Kidney epithelial cell (primary cell): Measurements from ENCODE around the gene HOXC10. TPM values are rescaled to one million over a fixed set of nuclear protein-coding genes. Genes with fewer than 3 reads are reported as not detected.

Experiments used
- DNase-seq: peaks from one replicate; pipeline ENCODE4 v3.0.0-alpha.2; 2010; ENCODE audit warnings: low read depth
- H3K27me3 ChIP-seq: 2 replicates; pipeline ENCODE4 v1.6.0; 2011; ENCODE audit warnings: low read length; ENCODE audit not compliant: control insufficient read depth, insufficient read depth
- H3K36me3 ChIP-seq: 2 replicates; pipeline ENCODE4 v1.5.1; 2011; ENCODE audit warnings: low read length; ENCODE audit not compliant: control insufficient read depth, insufficient read depth
- H3K4me3 ChIP-seq: 2 replicates; pipeline ENCODE4 v1.5.1; 2011; ENCODE audit warnings: low read depth, mild to moderate bottlenecking, control low read depth, low read length
- CTCF ChIP-seq: IDR thresholded peaks from 2 replicates; pipeline ENCODE4 v1.5.1; 2011; ENCODE audit warnings: mild to moderate bottlenecking, moderate library complexity, low read length, control low read depth, inconsistent platforms; ENCODE audit not compliant: insufficient read depth, poor library complexity, severe bottlenecking
- total RNA-seq: library from RNA; depleted of rRNA; stranded (reverse); fragments of >200 nt; gene quantifications from 2 replicates; pipeline ENCODE4 v1.2.3, GENCODE V29; 2015

The HOXC10 gene
- total RNA-seq, 1 donor from 2014 or later: 5.9 TPM

- no peak for TF ChIP-seq CTCF
- no peak overlapping the region for H3K4me3 ChIP-seq
- DNase-seq: no peak
- no peaks in the 10 kb centered on the region for H3K36me3 ChIP-seq
- peaks cover 18% of the 10 kb centered on the region for H3K27me3 ChIP-seq
These were observed 30.3 kb downstream of the HOXC10 start for GRCh38 chr12:54015018-54015931.

- H3K27me3 ChIP-seq: peaks cover 17% of the 10 kb centered on the region
- peak overlapping the region; percentile 49 for H3K4me3 ChIP-seq
- TF ChIP-seq CTCF: no peak
- no peak for DNase-seq
- H3K36me3 ChIP-seq: no peaks in the 10 kb centered on the region
These were observed 31.1 kb downstream of the HOXC10 start for GRCh38 chr12:54016051-54016450.

- H3K36me3 ChIP-seq: no peaks in the 10 kb centered on the region
- peaks cover 20% of the 10 kb centered on the region for H3K27me3 ChIP-seq
- no peak for DNase-seq
- H3K4me3 ChIP-seq: peak overlapping the region; percentile 49
- TF ChIP-seq CTCF: no peak
These were observed 31.6 kb downstream of the HOXC10 start for GRCh38 chr12:54016478-54016964.

- peaks cover 22% of the 10 kb centered on the region for H3K27me3 ChIP-seq
- TF ChIP-seq CTCF: no peak
- DNase-seq: no peak
- H3K4me3 ChIP-seq: peak overlapping the region; percentile 49
- no peaks in the 10 kb centered on the region for H3K36me3 ChIP-seq
These were observed 32.3 kb downstream of the HOXC10 start for GRCh38 chr12:54017027-54017788.

- H3K27me3 ChIP-seq: peaks cover 22% of the 10 kb centered on the region
- DNase-seq: peak; percentile 64
- peak overlapping the region; percentile 49 for H3K4me3 ChIP-seq
- no peak for TF ChIP-seq CTCF
- no peaks in the 10 kb centered on the region for H3K36me3 ChIP-seq
These were observed 33.0 kb downstream of the HOXC10 start for GRCh38 chr12:54017878-54018467.
